ENCODE data around the gene TICAM1. TPM values are rescaled to one million over a fixed set of nuclear protein-coding genes. Genes with fewer than 3 reads are reported as not detected.

TICAM1 gene
- total and polyA plus RNA-seq, 2 experiments from 2014 or later = 0.32 to 0.38 TPM

GRCh38 chr19:4870025-4870700, 38.7 kb upstream of the TICAM1 start:
- H3K4me1 Mint-ChIP-seq = peaks cover 5% of the 10 kb centered on the region; the same call in 2 of the 3 replicates
- H3K27ac Mint-ChIP-seq = no peak overlapping the region
- H3K27ac ChIP-seq (ENCODE audit: low read depth) = no peak overlapping the region
- H3K27me3 Mint-ChIP-seq (ENCODE audit: insufficient read depth, low read depth, poor library complexity) = peaks cover 9% of the 10 kb centered on the region
- H3K4me3 ChIP-seq = no peak overlapping the region
- peaks cover 4% of the 10 kb centered on the region; the same call in 1 of the 2 replicates for H4K20me1 ChIP-seq (replicated peaks; ENCODE audit: insufficient read depth)
- H2AFZ ChIP-seq = no peak overlapping the region
- no peaks in the 10 kb centered on the region for H3K9me2 ChIP-seq (ENCODE audit: insufficient read depth)
- H3K9me3 Mint-ChIP-seq = no peaks in the 10 kb centered on the region; the same call in 2 of the 3 replicates
- DNase-seq (ENCODE audit: low spot score) = peak; percentile 37
- H3K27me3 ChIP-seq (ENCODE audit: insufficient read depth) = no peaks in the 10 kb centered on the region
- H3F3A ChIP-seq (replicated peaks; ENCODE audit: low read depth) = no peaks in the 10 kb centered on the region
- TF ChIP-seq ZNF462 (CRISPR knock-in tag; IDR thresholded peaks at IDR 0.05) = no peak
- TF ChIP-seq CREB1 (CRISPR knock-in tag; IDR thresholded peaks at IDR 0.05; ENCODE audit: low read depth) = no peak
- TF ChIP-seq EZH2phosphoT487 (IDR thresholded peaks at IDR 0.05; ENCODE audit: unreplicated experiment) = no peak
- TF ChIP-seq STAT1 (IDR thresholded peaks at IDR 0.05; ENCODE audit: unreplicated experiment) = no peak
- no peak for TF ChIP-seq ZNF114 (CRISPR knock-in tag; IDR thresholded peaks at IDR 0.05)
- no peak for TF ChIP-seq POLR2AphosphoS5 (IDR thresholded peaks at IDR 0.05; ENCODE audit: low read depth)
- no peak for TF ChIP-seq EZH2 (IDR thresholded peaks at IDR 0.05; ENCODE audit: low read depth, unreplicated experiment)
- no peak for TF ChIP-seq JUNB (IDR thresholded peaks at IDR 0.05; ENCODE audit: unreplicated experiment)
- no peak for TF ChIP-seq REST (IDR thresholded peaks at IDR 0.05; ENCODE audit: unreplicated experiment)
- peaks cover 4% of the 10 kb centered on the region; the same call in 1 of the 2 replicates for H3K79me2 ChIP-seq (replicated peaks; ENCODE audit: insufficient read depth)
- no peaks in the 10 kb centered on the region for H3K36me3 ChIP-seq (ENCODE audit: insufficient read depth)
- no peak for ATAC-seq
- H3K4me1 ChIP-seq (ENCODE audit: insufficient read depth) = peaks cover 7% of the 10 kb centered on the region; the same call in 1 of the 2 replicates
- H3K4me2 ChIP-seq = no peak overlapping the region
- H3K4me3 Mint-ChIP-seq = no peak overlapping the region
- H3K36me3 Mint-ChIP-seq (ENCODE audit: low read depth) = no peaks in the 10 kb centered on the region

Data from GM23338 (cell line).